Fibroblast of lung (primary cell): ENCODE measurements around the gene GPC3. TPM values are rescaled to one million over a fixed set of nuclear protein-coding genes. Genes with fewer than 3 reads are reported as not detected.

Experiments
- DNase-seq, 2 donors: peaks; one replicate each; pipeline versions ENCODE4 v3.0.0 to v3.0.0-alpha.2; 2010; ENCODE audit warnings: low read depth in 2 of 2
- H2AFZ ChIP-seq: 2 replicates; pipeline ENCODE4 v1.5.1; 2012; ENCODE audit warnings: low read length, control low read depth, inconsistent platforms
- H3K27ac ChIP-seq: 2 replicates; pipeline ENCODE4 v1.5.1; 2011; ENCODE audit warnings: low read length, control low read depth; ENCODE audit not compliant: insufficient read depth
- H3K27me3 ChIP-seq: 2 replicates; pipeline ENCODE4 v1.5.1; 2011; ENCODE audit warnings: mild to moderate bottlenecking, low read length; ENCODE audit not compliant: control insufficient read depth, insufficient read depth
- H3K36me3 ChIP-seq: 2 replicates; pipeline ENCODE4 v1.5.1; 2011; ENCODE audit warnings: low read length; ENCODE audit not compliant: control insufficient read depth, insufficient read depth
- H3K4me1 ChIP-seq: 2 replicates; pipeline ENCODE4 v1.5.1; 2011; ENCODE audit warnings: low read length; ENCODE audit not compliant: control insufficient read depth, insufficient read depth; ENCODE audit errors: extremely low read depth
- H3K4me2 ChIP-seq: 2 replicates; pipeline ENCODE4 v1.5.1; 2011; ENCODE audit warnings: low read length, control low read depth; ENCODE audit not compliant: insufficient read depth; ENCODE audit errors: extremely low read depth
- H3K4me3 ChIP-seq, 4 experiments: fragments of 200-600 bp in 1 of 4; sonication (generic) in 1 of 4; replicated peaks in 1 of 4; 2 replicates each; pipeline ENCODE4 v1.5.1; 2011 to 2016; ENCODE audit warnings: low read length in 4 of 4, low read depth in 3 of 4, mild to moderate bottlenecking in 3 of 4, control low read depth in 2 of 4, inconsistent platforms in 1 of 4, mixed read lengths in 1 of 4; ENCODE audit not compliant: insufficient read depth in 1 of 4; ENCODE audit errors: control extremely low read depth in 1 of 4
- H3K79me2 ChIP-seq: 2 replicates; pipeline ENCODE4 v1.5.1; 2012; ENCODE audit warnings: mild to moderate bottlenecking, low read length, inconsistent platforms; ENCODE audit not compliant: control insufficient read depth, insufficient read depth
- H3K9ac ChIP-seq: 2 replicates; pipeline ENCODE4 v1.5.1; 2011; ENCODE audit warnings: mild to moderate bottlenecking, low read length, control low read depth; ENCODE audit not compliant: insufficient read depth
- H3K9me3 ChIP-seq: 2 replicates; pipeline ENCODE4 v1.5.1; 2012; ENCODE audit warnings: low read depth, low read length; ENCODE audit not compliant: control insufficient read depth, insufficient read depth
- H4K20me1 ChIP-seq: 2 replicates; pipeline ENCODE4 v1.5.1; 2011; ENCODE audit warnings: low read length; ENCODE audit not compliant: control insufficient read depth, insufficient read depth; ENCODE audit errors: extremely low read depth
- EZH2 ChIP-seq: IDR thresholded peaks from 2 replicates; pipeline ENCODE4 v1.5.1; 2012; ENCODE audit warnings: low read length, control low read depth, mild to moderate bottlenecking; ENCODE audit errors: missing control alignments
- polyA plus RNA-seq, 2 donors: library from polyadenylated mRNA; depleted of rRNA in 1 of 2; stranded (reverse) in 1 of 2; unstranded in 1 of 2; fragments of >200 nt; gene quantifications; 2 replicates each; pipeline ENCODE4 v1.2.1, GENCODE V29; 2011 to 2012; ENCODE audit warnings: missing spikeins in 1 of 2
- total RNA-seq: library from RNA; depleted of rRNA; stranded (reverse); fragments of >200 nt; gene quantifications from 2 replicates; pipeline ENCODE4 v1.2.1, GENCODE V29; 2014
- TF ChIP-seq, protein P1 (sequence below), 2 donors: IDR thresholded peaks in 1 of 2; conservative IDR thresholded peaks in 1 of 2; 1 replicate in 1 of 2; 2 replicates in 1 of 2; pipeline ENCODE4 v1.5.1; 2011 to 2012; ENCODE audit warnings: low read length in 2 of 2, control low read depth in 1 of 2, inconsistent platforms in 1 of 2, low read depth in 1 of 2, mild to moderate bottlenecking in 1 of 2

Gene GPC3
- total and polyA plus RNA-seq, 2 donors (not counting 1 experiment from before 2014, with no cell fraction given), result 6.4 to 7.1 TPM

DNA sequence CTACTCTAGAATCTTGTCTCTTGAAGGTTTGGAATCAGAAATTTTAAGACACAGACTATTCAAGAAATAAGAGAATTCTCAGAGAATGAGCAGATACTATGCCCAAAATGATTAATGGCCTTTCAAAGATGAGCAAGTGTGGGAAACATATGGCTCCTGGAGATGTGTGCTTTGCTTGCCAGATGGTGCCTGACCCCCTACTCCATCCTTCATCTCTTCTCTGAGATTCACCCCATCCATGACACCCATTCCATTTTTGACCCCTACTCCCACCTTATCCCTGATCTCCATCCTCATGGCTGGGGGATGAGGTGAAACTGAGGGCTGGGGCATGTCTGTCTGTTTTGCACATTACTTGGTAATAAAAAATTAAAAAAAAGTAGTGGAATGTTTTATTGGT, 75.5 kb downstream of the GPC3 start:
- Histone ChIP-seq H3K4me3 (no peak overlapping the region), H2AFZ (no peak overlapping the region), H4K20me1 (no peaks in the 10 kb centered on the region), H3K79me2 (no peaks in the 10 kb centered on the region), H3K36me3 (no peaks in the 10 kb centered on the region), H3K9me3 (no peaks in the 10 kb centered on the region), H3K9ac (no peak overlapping the region), H3K27me3 (no peaks in the 10 kb centered on the region), H3K4me2 (no peak overlapping the region), H3K27ac (no peak overlapping the region), H3K4me1 (no peaks in the 10 kb centered on the region)
- no peak for TF ChIP-seq EZH2
- TF ChIP-seq, protein P1, sequence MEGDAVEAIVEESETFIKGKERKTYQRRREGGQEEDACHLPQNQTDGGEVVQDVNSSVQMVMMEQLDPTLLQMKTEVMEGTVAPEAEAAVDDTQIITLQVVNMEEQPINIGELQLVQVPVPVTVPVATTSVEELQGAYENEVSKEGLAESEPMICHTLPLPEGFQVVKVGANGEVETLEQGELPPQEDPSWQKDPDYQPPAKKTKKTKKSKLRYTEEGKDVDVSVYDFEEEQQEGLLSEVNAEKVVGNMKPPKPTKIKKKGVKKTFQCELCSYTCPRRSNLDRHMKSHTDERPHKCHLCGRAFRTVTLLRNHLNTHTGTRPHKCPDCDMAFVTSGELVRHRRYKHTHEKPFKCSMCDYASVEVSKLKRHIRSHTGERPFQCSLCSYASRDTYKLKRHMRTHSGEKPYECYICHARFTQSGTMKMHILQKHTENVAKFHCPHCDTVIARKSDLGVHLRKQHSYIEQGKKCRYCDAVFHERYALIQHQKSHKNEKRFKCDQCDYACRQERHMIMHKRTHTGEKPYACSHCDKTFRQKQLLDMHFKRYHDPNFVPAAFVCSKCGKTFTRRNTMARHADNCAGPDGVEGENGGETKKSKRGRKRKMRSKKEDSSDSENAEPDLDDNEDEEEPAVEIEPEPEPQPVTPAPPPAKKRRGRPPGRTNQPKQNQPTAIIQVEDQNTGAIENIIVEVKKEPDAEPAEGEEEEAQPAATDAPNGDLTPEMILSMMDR (conservative IDR thresholded peaks at IDR 0.05 in 1 of 2, IDR thresholded peaks at IDR 0.05 in 1 of 2; ENCODE audit: low read depth in 1 of 2, low read length in 2 of 2), result no peak
- DNase-seq, result no peak

- DNase-seq, result no peak
- no peak overlapping the region for H3K4me3 ChIP-seq
- TF ChIP-seq, protein P1 (conservative IDR thresholded peaks at IDR 0.05 in 1 of 2, IDR thresholded peaks at IDR 0.05 in 1 of 2; ENCODE audit: low read depth in 1 of 2, low read length in 2 of 2), result no peak
- TF ChIP-seq EZH2, result no peak
These were observed 77.0 kb downstream of the GPC3 start for GRCh38 chrX:133908223-133908955.

GRCh38 chrX:133907606-133908005, 77.8 kb downstream of the GPC3 start:
- Histone ChIP-seq H3K27me3 (no peaks in the 10 kb centered on the region), H3K9ac (no peak overlapping the region), H3K27ac (no peak overlapping the region), H3K4me2 (no peak overlapping the region), H3K4me3 (no peak overlapping the region), H3K4me1 (no peaks in the 10 kb centered on the region), H3K36me3 (no peaks in the 10 kb centered on the region), H3K9me3 (no peaks in the 10 kb centered on the region), H2AFZ (no peak overlapping the region), H4K20me1 (no peaks in the 10 kb centered on the region), H3K79me2 (no peaks in the 10 kb centered on the region)
- DNase-seq, result no peak
- TF ChIP-seq, protein P1 (conservative IDR thresholded peaks at IDR 0.05 in 1 of 2, IDR thresholded peaks at IDR 0.05 in 1 of 2; ENCODE audit: low read depth in 1 of 2, low read length in 2 of 2), result no peak
- TF ChIP-seq EZH2, result no peak

More at GRCh38 chrX:133908223-133908955, 77.0 kb downstream of the GPC3 start:
- H4K20me1 ChIP-seq, result no peaks in the 10 kb centered on the region
- no peak overlapping the region for H2AFZ ChIP-seq
- H3K36me3 ChIP-seq, result no peaks in the 10 kb centered on the region
- H3K27ac ChIP-seq, result no peak overlapping the region
- no peaks in the 10 kb centered on the region for H3K4me1 ChIP-seq
- no peak overlapping the region for H3K9ac ChIP-seq
- H3K9me3 ChIP-seq, result no peaks in the 10 kb centered on the region
- H3K27me3 ChIP-seq, result no peaks in the 10 kb centered on the region
- no peaks in the 10 kb centered on the region for H3K79me2 ChIP-seq
- no peak overlapping the region for H3K4me2 ChIP-seq
